HepG2 (cell line): ENCODE results near the gene CYP2A6. TPM values are rescaled to one million over a fixed set of nuclear protein-coding genes. Genes with fewer than 3 reads are reported as not detected.

Experiments
- BCL6 ChIP-seq: IDR thresholded peaks from 2 replicates; pipeline ENCODE4 v1.6.1; 2016; ENCODE audit warnings: missing genetic modification reagents, missing compliant biosample characterization
- ELF4 ChIP-seq: sonication (generic); formaldehyde crosslinking; IDR thresholded peaks from 2 replicates; pipeline ENCODE4 v1.5.0; 2020; ENCODE audit warnings: missing genetic modification reagents, mild to moderate bottlenecking, moderate library complexity, borderline replicate concordance
- ERF ChIP-seq: IDR thresholded peaks from 2 replicates; pipeline ENCODE4 v1.6.1; 2018; ENCODE audit warnings: missing biosample characterization, missing genetic modification reagents
- ETV5 ChIP-seq: IDR thresholded peaks from 2 replicates; pipeline ENCODE4 v1.6.1; 2018; ENCODE audit warnings: missing biosample characterization, missing genetic modification reagents, inconsistent platforms, borderline replicate concordance
- GATAD2A ChIP-seq: IDR thresholded peaks from 2 replicates; pipeline ENCODE4 v1.6.1; 2016
- GMEB2 ChIP-seq: IDR thresholded peaks from 2 replicates; pipeline ENCODE4 v1.6.1; 2016; ENCODE audit warnings: missing biosample characterization, missing genetic modification reagents, low read depth
- IKZF5 ChIP-seq: IDR thresholded peaks from 2 replicates; pipeline ENCODE4 v1.6.1; 2018; ENCODE audit warnings: missing genetic modification reagents, mild to moderate bottlenecking, missing compliant biosample characterization
- ISL2 ChIP-seq: sonication (generic); formaldehyde crosslinking; IDR thresholded peaks from 2 replicates; pipeline ENCODE4 v1.5.0; 2020; ENCODE audit warnings: missing genetic modification reagents
- PRMT3 ChIP-seq: sonication (generic); formaldehyde crosslinking; IDR thresholded peaks from 2 replicates; pipeline ENCODE4 v1.8.1; 2022; ENCODE audit warnings: low read depth, mild to moderate bottlenecking, moderate library complexity, missing genetic modification reagents, borderline replicate concordance
- REL ChIP-seq: sonication (generic); formaldehyde crosslinking; conservative IDR thresholded peaks from 2 replicates; pipeline ENCODE4 v1.8.0; 2022; ENCODE audit warnings: mild to moderate bottlenecking, missing genetic modification reagents, moderate library complexity
- SALL2 ChIP-seq: sonication (generic); formaldehyde crosslinking; IDR thresholded peaks from 2 replicates; pipeline ENCODE4 v1.8.1; 2023; ENCODE audit warnings: mild to moderate bottlenecking, missing genetic modification reagents, inconsistent platforms
- SMC3 ChIP-seq: IDR thresholded peaks from 2 replicates; pipeline ENCODE4 v1.6.1; 2011; ENCODE audit warnings: low read length, improper control_type of control experiment
- SNAPC2 ChIP-seq: sonication (generic); formaldehyde crosslinking; IDR thresholded peaks from 2 replicates; pipeline ENCODE4 v1.8.1; 2022; ENCODE audit warnings: mild to moderate bottlenecking, missing genetic modification reagents
- SP5 ChIP-seq: IDR thresholded peaks from 2 replicates; pipeline ENCODE4 v1.6.1; 2016; ENCODE audit warnings: low read depth, borderline replicate concordance
- UBTF ChIP-seq: sonication (generic); formaldehyde crosslinking; IDR thresholded peaks from 2 replicates; pipeline ENCODE4 v1.4.0; 2020; ENCODE audit warnings: mild to moderate bottlenecking, missing genetic modification reagents
- YY1 ChIP-seq: IDR thresholded peaks from 2 replicates; pipeline ENCODE4 v1.6.1; 2011; ENCODE audit warnings: low read length, low read depth, moderate library complexity, mild to moderate bottlenecking; ENCODE audit not compliant: insufficient read depth, insufficient replicate concordance
- ZMAT3 ChIP-seq: sonication (generic); formaldehyde crosslinking; conservative IDR thresholded peaks from 2 replicates; pipeline ENCODE4 v1.7.0; 2021; ENCODE audit warnings: missing genetic modification reagents
- ZNF331 ChIP-seq: sonication (generic); formaldehyde crosslinking; IDR thresholded peaks from 2 replicates; pipeline ENCODE4 v1.4.0; 2020; ENCODE audit warnings: missing genetic modification reagents
- ZNF512 ChIP-seq: sonication (generic); formaldehyde crosslinking; IDR thresholded peaks from 2 replicates; pipeline ENCODE4 v1.4.0; 2020; ENCODE audit warnings: mild to moderate bottlenecking, missing genetic modification reagents
- ZNF589 ChIP-seq: sonication (generic); formaldehyde crosslinking; conservative IDR thresholded peaks from 2 replicates; pipeline ENCODE4 v1.8.0; 2022; ENCODE audit warnings: mild to moderate bottlenecking, moderate library complexity, missing genetic modification reagents
- ZNF598 ChIP-seq: sonication (generic); formaldehyde crosslinking; IDR thresholded peaks from 2 replicates; pipeline ENCODE4 v1.5.1; 2020; ENCODE audit warnings: mild to moderate bottlenecking, missing genetic modification reagents, borderline replicate concordance
- ZNF615 ChIP-seq: sonication (generic); formaldehyde crosslinking; IDR thresholded peaks from 2 replicates; pipeline ENCODE4 v1.5.0; 2020; ENCODE audit warnings: mild to moderate bottlenecking, missing genetic modification reagents, borderline replicate concordance
- ZNF816 ChIP-seq: sonication (generic); formaldehyde crosslinking; IDR thresholded peaks from 2 replicates; pipeline ENCODE4 v1.8.0; 2022; ENCODE audit warnings: missing genetic modification reagents, mild to moderate bottlenecking, borderline replicate concordance
- ZNF839 ChIP-seq: sonication (generic); formaldehyde crosslinking; IDR thresholded peaks from 2 replicates; pipeline ENCODE4 v1.4.0; 2020; ENCODE audit warnings: missing genetic modification reagents, mild to moderate bottlenecking, borderline replicate concordance
- polyA plus RNA-seq, 8 experiments: library from polyadenylated mRNA; depleted of rRNA in 3 of 8; stranded (reverse) in 7 of 8; unstranded in 1 of 8; fragments of >200 nt; fragmentation: Illumina TruSeq in 4 of 8; extraction: Trizol in 4 of 8; gene quantifications; 2 replicates each; pipeline versions ENCODE4 v1.2.1 to v1.2.3, GENCODE V29; 2011 to 2016; ENCODE audit warnings: low read depth in 4 of 8, missing spikeins in 1 of 8, mixed read lengths in 1 of 8; ENCODE audit not compliant: insufficient read depth in 1 of 8
- total RNA-seq, 5 experiments: library from RNA; depleted of rRNA; stranded (reverse); fragments of >200 nt; fragmentation: Illumina TruSeq; extraction: Trizol; gene quantifications; 2 replicates each; pipeline ENCODE4 v1.2.3, GENCODE V29; 2016; ENCODE audit warnings: low read depth in 1 of 5

CYP2A6 gene
- total and polyA plus RNA-seq, 2 of the 13 experiments (the other 11 are each of a cell fraction or from before 2014, with no cell fraction given): not detected

- no peak for TF ChIP-seq IKZF5 (CRISPR knock-in tag)
- peak; percentile 45; the same call in 1 of the 2 replicates for TF ChIP-seq BCL6 (CRISPR knock-in tag)
- no peak for TF ChIP-seq ZNF839
- no peak for TF ChIP-seq YY1
- TF ChIP-seq ETV5: no peak; the same call in 1 of the 2 replicates
- TF ChIP-seq SALL2 (CRISPR knock-in tag): no peak
- no peak for TF ChIP-seq GATAD2A
- no peak for TF ChIP-seq UBTF
- TF ChIP-seq ELF4: no peak
- no peak for TF ChIP-seq SMC3
- no peak for TF ChIP-seq ERF (CRISPR knock-in tag)
- TF ChIP-seq ZNF331: peak; percentile 24; the same call in 1 of the 2 replicates
- no peak for TF ChIP-seq ZNF512 (CRISPR knock-in tag)
- TF ChIP-seq ZNF816 (CRISPR knock-in tag): no peak
- 0 out of 2 replicates have a peak, but pooled peaks have one; percentile 3 for TF ChIP-seq GMEB2 (CRISPR knock-in tag)
- no peak for TF ChIP-seq ZNF598
- no peak for TF ChIP-seq ZNF589 (CRISPR knock-in tag)
- TF ChIP-seq ZMAT3: no peak
- peak; percentile 63; the same call in 1 of the 2 replicates for TF ChIP-seq SP5 (CRISPR knock-in tag)
- no peak for TF ChIP-seq ZNF615
- TF ChIP-seq PRMT3 (CRISPR knock-in tag): no peak
- peak; percentile 12; the same call in 1 of the 2 replicates for TF ChIP-seq ISL2 (CRISPR knock-in tag)
- no peak; the same call in 1 of the 2 replicates for TF ChIP-seq REL (CRISPR knock-in tag)
- TF ChIP-seq SNAPC2 (CRISPR knock-in tag): peak; percentile 75; the same call in 1 of the 2 replicates
These were observed 51.3 kb downstream of the CYP2A6 start, which contains the start of gene EGLN2 (continued) for GRCh38 chr19:40798683-40799557.
